Measurements from ENCODE around the gene INS.

The INS gene

DNA sequence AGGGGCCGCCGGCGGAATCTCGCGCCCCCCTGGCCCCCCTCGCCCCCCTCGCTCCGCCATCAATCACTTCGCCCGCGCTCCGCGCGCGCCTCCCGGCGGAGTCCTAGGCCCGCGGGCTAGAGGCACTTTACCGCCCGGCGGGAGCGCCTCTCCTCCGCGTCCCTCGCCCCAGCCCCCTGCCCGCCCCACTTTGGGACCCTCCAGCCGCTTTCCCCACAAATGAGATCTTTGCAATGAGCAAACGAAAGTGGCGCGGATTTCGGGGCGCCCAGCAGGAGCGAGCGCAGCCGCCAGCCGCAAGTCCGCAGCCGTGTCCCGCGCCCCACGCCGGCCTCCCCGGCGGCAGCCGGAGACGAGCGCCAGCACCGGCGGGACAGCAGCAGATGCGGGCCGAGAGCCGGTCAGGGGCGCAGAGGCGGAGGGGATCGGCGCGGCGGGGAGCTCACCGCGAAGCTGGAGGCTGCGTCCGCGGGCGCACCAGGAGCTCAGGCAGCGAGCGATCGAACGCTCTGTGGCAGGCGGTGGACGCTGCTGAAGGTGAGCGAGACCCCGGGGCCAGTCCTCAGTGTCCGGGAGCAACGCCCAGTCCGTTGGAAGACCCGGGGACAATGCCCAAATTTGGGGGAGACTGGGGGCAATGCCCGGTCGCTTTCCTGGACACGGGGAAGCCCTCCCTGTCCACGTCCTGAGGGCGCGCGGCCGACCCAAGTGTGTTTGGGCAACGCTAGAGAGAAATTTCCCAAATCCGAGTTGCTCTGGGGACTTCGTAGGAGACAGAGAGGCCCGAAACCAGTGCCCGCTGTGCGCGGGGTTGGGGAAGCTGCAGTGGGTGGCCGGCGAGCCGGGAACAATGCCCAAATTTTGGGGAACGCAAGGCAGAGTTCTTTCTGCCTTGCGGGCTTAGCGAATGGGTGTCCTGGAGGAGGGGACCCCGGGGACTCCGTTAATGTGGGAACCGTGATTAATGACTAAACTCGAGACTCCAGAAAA lies 20.3 kb downstream of the INS start:
- Mint-ChIP-seq H3K36me3 (ENCODE audit: low read depth) (no peaks in the 10 kb centered on the region), H3K4me1 (peaks cover 38% of the 10 kb centered on the region), H3K27ac (no peak overlapping the region), H3K4me3 (peak overlapping the region; percentile 17), H3K9me3 (no peaks in the 10 kb centered on the region), H3K27me3 (peaks cover 60% of the 10 kb centered on the region)
- no peak for DNase-seq
- no peak for ATAC-seq

DNA sequence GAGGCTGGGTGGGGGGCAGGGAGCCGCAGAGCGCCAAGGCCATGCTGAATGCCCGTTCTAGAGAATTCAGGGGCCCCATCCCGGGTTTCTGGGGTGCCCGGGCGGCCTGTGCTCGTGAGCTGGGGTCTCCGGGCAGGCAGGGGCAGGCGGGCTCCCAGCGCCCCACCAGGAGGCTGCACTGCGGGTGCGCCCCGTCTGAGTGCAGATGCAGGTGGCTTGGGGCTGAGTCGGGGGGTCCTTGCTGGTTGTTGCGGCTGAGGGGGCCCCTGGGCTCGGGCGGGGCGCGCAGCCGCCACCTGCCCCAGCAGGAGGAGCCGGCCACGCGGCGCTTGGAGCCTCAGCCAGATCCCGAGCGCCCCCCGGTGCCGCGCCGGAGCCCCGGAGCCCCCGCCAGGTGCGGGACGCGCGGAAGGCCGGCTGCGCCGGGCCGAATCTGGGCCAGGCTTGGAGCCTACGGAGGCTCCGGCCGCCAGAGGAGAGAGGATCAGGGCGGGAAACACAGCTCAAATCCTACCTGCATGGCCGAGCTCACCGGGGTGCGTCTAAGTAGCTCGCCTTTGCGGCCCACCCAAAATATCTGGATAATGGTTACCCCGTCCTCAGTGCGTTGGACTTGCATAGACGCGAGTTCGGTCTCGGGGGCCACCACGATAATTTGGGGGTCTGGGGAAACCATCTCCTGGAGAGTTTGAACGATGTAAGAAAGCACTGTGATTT lies 21.2 kb downstream of the INS start:
- H3K36me3 Mint-ChIP-seq (ENCODE audit: low read depth): no peaks in the 10 kb centered on the region
- no peak overlapping the region for H3K27ac Mint-ChIP-seq
- DNase-seq: no peak
- H3K4me3 Mint-ChIP-seq: no peak overlapping the region
- H3K9me3 Mint-ChIP-seq: no peaks in the 10 kb centered on the region
- H3K27me3 Mint-ChIP-seq: peaks cover 59% of the 10 kb centered on the region
- no peak for ATAC-seq
- H3K4me1 Mint-ChIP-seq: peaks cover 35% of the 10 kb centered on the region

DNA sequence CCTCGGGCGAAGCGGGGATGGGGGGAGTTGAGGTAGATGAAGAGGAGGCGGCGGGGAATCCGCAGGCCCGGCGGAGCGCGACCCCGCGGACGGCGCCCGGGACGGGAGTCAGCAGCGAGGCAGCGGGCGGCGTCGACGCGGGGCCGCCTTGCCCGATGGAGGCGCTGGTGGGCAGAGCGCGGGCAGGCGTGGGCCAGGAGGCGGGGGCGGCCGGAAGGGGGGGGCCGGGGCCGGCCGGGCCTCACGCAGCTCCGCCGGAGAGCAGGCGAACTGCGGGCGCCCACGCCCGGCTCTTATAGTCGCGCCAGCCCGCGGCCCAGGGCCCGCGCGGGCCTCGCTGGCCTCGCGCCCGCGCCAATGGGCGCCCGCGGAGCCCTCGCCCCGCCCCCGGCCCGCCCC lies 21.9 kb downstream of the INS start, which contains the start of gene IGF2:
IGF2 (minus strand) TSS at position 267 of the 399 bp plus-strand sequence. CDS start 3,866 bp downstream, outside the sequence.
- H3K9me3 Mint-ChIP-seq: no peaks in the 10 kb centered on the region
- peaks cover 58% of the 10 kb centered on the region for H3K27me3 Mint-ChIP-seq
- no peak within 1 kb of the TSS for H3K27ac Mint-ChIP-seq
- ATAC-seq: no peak
- peak within 1 kb of the TSS; percentile 34 for H3K4me3 Mint-ChIP-seq
- no peak for DNase-seq
- H3K4me1 Mint-ChIP-seq: peaks cover 30% of the 10 kb centered on the region
- no peaks in the 10 kb centered on the region for H3K36me3 Mint-ChIP-seq (ENCODE audit: low read depth)

DNA sequence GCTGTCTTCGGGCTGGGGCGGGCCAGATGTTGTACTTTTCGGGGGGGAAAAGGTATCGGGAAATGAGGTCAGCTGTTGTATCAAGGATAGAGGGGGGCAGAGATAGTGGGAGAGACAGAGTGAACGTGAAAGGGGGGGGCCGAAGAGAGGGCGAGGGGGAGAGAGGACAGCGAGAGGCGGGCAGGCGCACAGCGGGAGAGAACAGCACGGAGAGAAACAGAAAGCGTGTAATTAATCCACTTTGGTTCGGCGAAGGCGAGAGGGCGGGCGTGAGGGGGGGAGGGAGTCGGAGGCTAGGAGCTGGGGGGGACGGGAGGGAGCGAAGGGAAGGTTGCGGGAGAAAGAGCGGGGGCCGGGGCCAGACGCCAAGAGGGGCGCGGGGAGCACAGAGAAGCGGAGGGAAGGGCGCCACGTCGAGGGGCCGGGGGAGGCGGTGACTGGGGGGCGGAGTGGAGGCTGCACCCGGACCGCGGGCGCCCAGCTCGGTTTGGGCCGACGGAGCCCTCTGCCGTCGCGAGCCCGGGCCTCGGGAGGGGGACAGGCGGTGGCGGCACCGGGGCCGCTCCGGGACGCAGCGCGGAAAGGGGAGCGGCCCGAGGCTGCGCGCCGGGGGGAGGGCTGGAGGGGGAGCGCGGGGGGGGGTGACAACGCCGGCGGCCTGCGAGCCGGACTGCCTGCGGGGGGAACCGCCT lies 22.4 kb downstream of the INS start:
- Mint-ChIP-seq H3K4me3 (peak overlapping the region; percentile 34), H3K36me3 (ENCODE audit: low read depth) (no peaks in the 10 kb centered on the region), H3K9me3 (no peaks in the 10 kb centered on the region), H3K4me1 (peaks cover 29% of the 10 kb centered on the region), H3K27ac (no peak overlapping the region), H3K27me3 (peaks cover 62% of the 10 kb centered on the region)
- ATAC-seq: no peak
- DNase-seq: no peak

DNA sequence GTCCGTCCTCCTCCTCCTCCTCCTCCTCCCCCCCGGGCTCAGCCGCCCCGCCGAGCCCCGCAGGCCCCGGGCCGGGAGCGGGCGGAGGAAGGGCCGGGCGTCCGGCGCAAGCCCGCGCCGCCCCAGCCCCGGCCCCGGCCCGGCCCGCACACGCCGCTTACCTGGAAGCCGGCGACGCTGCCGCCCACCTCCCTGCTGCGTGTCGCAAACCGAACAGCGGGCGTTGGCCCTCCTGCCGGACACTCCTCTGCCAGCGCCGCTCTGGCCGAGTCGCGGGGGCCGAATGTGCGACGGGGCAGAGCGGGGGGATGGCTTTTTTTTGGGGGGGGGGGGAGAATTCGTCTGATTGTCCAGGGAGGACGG lies 23.0 kb downstream of the INS start:
- H3K27ac Mint-ChIP-seq: no peak overlapping the region
- H3K36me3 Mint-ChIP-seq (ENCODE audit: low read depth): no peaks in the 10 kb centered on the region
- peaks cover 23% of the 10 kb centered on the region for H3K4me1 Mint-ChIP-seq
- ATAC-seq: no peak
- H3K4me3 Mint-ChIP-seq: no peak overlapping the region
- DNase-seq: no peak
- H3K27me3 Mint-ChIP-seq: peaks cover 62% of the 10 kb centered on the region
- no peaks in the 10 kb centered on the region for H3K9me3 Mint-ChIP-seq

DNA sequence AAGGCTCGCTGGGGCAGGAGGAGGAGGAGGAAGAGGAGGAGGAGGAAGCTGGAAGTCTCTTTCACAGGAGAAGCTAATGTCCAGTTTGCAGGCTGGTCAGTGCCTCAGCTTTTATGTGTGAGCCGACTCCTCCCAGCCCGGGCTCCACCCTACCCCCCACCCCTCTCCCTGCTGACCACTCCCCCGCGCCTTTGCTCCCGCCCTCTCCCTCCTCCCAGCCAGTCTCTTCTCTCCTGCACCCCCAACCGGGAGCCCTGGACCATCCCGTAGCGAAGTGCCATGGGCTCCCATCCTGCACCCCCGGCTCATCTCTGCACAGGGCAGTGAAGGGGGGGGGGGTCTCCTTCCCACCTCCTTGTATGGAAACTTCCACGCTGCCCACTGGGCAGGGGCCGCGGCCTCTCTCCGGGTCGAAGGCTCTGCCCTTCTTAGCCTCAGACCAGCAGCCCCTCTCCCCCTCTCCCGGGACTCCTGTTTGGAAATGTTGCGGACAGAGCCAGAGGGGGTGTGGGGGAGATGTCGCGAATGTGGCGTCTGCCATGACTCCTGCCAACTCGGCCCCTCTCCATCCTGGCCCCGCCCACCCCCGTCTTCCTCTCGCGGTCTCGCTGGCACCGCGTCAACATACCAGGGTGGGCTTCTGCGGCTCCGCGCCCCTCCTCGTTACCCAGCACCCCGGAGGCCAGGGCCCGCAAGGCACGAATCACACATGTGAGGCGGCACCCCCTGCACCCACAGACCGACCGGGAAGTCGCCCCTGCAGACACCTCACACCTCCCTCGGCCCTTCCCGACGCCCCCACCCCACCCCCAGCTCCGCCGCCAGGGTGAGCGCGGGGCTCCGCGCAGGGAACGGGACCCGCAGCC lies 23.6 kb downstream of the INS start:
- no peaks in the 10 kb centered on the region for H3K36me3 Mint-ChIP-seq (ENCODE audit: low read depth)
- H3K27me3 Mint-ChIP-seq: peaks cover 60% of the 10 kb centered on the region
- no peaks in the 10 kb centered on the region for H3K9me3 Mint-ChIP-seq
- H3K27ac Mint-ChIP-seq: no peak overlapping the region
- peaks cover 17% of the 10 kb centered on the region for H3K4me1 Mint-ChIP-seq
- ATAC-seq (no peak), DNase-seq (no peak)
- H3K4me3 Mint-ChIP-seq: no peak overlapping the region

DNA sequence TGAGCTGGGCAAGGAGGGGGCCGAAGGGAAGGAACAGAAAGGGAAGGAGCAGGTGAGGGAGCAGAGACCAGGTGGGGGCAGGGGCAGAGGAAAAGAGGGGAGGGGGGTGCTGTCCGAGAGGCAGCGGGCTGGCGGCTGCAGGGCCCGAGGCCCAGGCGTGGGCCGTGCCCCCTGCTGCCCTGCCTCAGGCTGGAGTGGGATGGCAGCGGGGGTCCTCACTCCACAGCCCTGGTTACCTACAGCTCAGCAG lies 24.1 kb downstream of the INS start:
- no peaks in the 10 kb centered on the region for H3K9me3 Mint-ChIP-seq
- H3K4me1 Mint-ChIP-seq: peaks cover 12% of the 10 kb centered on the region
- H3K4me3 Mint-ChIP-seq: no peak overlapping the region
- ATAC-seq (no peak), DNase-seq (no peak)
- no peaks in the 10 kb centered on the region for H3K36me3 Mint-ChIP-seq (ENCODE audit: low read depth)
- peaks cover 60% of the 10 kb centered on the region for H3K27me3 Mint-ChIP-seq
- H3K27ac Mint-ChIP-seq: no peak overlapping the region

DNA sequence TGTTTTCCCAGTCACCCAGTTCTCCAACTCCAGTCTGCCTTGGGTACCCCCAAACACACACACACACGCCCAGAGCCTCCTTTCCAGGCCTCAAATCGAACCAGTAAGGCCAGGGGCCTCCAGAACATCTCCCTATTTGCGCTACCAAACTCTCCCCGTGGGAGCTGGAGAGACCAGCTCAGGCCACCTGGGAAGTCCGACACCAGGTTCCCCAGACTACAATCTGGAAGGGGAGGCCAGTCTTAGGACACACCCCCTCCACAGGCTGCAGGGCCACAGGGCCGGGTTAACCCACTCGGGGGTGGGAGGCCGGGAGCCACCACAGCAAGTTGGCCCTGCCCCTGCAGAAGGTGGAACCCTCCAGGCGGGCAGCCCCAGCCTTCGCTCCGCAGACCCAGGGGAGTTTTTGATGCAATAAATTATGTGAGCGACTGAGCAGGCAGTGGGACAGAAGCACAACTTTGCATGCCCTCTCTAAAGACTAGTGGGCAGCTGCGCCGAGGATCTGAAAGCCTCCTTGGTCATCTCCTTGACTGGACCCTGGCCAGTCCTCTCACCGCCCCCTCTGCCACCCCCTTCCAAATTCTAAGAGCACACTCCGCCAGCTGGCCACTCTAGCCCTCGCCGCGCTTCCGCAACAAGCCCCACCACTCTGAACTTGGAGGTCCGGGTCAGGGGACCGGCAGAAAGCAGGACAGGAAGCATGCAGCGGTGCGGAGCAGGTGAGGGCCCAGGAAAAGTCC lies 24.6 kb downstream of the INS start:
- no peaks in the 10 kb centered on the region for H3K9me3 Mint-ChIP-seq

DNA sequence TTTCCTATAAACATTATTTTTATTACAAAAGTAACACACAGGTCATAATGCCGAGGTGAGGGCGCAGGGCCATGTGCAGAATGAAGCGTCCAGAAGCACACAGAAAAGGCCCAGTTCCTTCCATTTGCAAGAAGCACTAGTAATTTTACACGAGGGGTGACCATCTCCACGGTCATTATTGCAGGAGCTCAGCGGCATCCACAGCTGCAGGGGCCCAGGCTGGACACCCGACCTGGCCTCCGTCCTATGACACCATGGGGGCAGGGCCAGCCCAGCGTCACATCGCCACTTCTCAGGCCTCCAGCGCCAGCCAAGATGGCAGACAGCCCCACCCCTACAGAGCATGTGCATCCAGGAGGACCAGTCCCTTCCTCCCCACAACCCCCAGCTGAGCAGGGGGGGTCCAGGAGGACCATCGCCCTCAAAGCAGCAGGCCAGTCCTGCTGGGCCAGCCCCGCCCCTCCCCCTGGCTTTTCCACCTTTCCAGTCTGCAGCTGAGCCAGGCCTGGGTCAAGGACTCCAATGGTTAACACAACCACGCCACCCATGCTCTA lies 25.3 kb downstream of the INS start:
- Mint-ChIP-seq H3K4me3 (no peak overlapping the region), H3K36me3 (ENCODE audit: low read depth) (no peaks in the 10 kb centered on the region), H3K9me3 (no peaks in the 10 kb centered on the region), H3K4me1 (peaks cover 5% of the 10 kb centered on the region), H3K27ac (no peak overlapping the region), H3K27me3 (peaks cover 62% of the 10 kb centered on the region)
- ATAC-seq (no peak), DNase-seq (no peak)

More for the DNA sequence above, 24.6 kb downstream of the INS start:
- H3K27ac Mint-ChIP-seq: no peak overlapping the region
- peaks cover 61% of the 10 kb centered on the region for H3K27me3 Mint-ChIP-seq
- H3K4me3 Mint-ChIP-seq: no peak overlapping the region
- no peak for DNase-seq
- H3K4me1 Mint-ChIP-seq: peaks cover 9% of the 10 kb centered on the region
- H3K36me3 Mint-ChIP-seq (ENCODE audit: low read depth): no peaks in the 10 kb centered on the region
- ATAC-seq: no peak

DNA sequence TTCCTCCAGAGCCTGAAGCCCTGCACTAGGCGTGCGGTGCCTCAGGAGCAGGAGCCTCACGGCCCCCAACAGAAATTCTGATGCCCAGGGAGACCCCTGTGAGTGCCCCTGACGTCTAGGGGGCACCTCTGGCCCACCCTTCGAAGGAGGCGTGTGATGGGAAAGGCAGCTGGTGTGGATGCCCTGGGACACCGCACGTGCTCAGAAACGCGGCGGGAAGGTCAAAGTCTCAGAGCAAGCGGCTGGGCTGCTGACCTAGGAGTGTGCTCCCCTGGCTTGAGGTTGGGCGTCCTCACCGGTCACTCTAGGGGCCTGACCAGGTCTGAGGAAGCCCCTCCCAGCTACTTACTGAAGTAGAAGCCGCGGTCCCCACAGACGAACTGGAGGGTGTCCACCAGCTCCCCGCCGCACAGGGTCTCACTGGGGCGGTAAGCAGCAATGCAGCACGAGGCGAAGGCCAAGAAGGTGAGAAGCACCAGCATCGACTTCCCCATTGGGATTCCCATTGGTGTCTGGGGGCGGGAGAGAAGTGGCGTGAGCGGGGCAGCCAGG lies 25.9 kb downstream of the INS start:
- peaks cover 63% of the 10 kb centered on the region for H3K27me3 Mint-ChIP-seq
- DNase-seq (no peak), ATAC-seq (no peak)
- H3K9me3 Mint-ChIP-seq: no peaks in the 10 kb centered on the region
- H3K36me3 Mint-ChIP-seq (ENCODE audit: low read depth): no peaks in the 10 kb centered on the region
- no peak overlapping the region for H3K4me3 Mint-ChIP-seq
- H3K4me1 Mint-ChIP-seq: peaks cover 5% of the 10 kb centered on the region
- no peak overlapping the region for H3K27ac Mint-ChIP-seq

DNA sequence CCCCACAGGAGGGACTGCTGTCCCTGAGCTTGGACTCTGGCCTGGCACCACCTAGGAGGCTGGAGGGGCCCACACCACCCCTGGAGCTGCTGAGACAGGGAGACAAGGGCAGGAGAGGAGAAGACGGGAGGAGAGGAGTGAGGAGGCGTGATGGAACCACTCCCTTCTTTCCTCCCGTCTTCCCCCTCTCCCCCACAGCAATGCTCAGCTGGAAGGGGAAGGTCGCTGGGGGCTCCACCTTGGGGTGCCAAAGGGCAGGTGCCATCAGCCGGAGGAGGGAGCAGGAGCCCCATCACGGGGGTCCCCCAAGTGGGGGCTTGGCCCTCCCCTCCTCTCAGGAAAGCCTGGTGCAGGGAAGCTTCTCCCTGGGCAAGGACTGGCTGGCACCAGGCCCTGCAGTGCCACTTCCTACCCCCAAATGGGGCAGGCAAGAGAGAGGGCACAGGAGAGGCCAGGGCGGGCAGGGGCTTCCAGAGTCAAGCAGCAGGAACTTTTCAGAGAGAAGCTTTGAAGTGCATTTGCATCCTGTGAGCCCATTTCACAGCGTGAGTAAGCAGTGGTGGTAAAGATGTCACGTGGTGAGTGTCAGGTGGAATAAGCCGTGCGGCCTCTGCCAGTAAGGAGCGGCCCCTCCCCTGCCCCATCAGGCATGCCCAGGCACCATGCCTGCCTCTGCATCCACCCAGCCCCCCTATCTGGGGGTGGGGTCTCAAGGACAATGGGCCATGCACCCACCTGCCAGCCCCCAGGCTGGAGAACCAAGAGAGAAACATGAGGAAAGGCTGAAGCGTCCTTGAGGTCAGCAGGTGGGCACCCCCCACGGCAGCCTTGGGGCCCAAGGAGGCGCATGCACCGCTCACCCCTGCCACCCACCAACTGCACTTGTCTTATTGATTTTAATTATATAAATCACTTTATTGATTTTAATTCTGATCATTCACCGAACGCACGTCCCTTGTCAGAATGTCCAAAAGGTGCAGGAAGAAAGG lies 26.7 kb downstream of the INS start:
- Mint-ChIP-seq H3K9me3 (no peaks in the 10 kb centered on the region), H3K4me1 (peaks cover 5% of the 10 kb centered on the region), H3K36me3 (ENCODE audit: low read depth) (no peaks in the 10 kb centered on the region), H3K27ac (no peak overlapping the region), H3K4me3 (no peak overlapping the region), H3K27me3 (peaks cover 61% of the 10 kb centered on the region)
- ATAC-seq: no peak
- no peak for DNase-seq

DNA sequence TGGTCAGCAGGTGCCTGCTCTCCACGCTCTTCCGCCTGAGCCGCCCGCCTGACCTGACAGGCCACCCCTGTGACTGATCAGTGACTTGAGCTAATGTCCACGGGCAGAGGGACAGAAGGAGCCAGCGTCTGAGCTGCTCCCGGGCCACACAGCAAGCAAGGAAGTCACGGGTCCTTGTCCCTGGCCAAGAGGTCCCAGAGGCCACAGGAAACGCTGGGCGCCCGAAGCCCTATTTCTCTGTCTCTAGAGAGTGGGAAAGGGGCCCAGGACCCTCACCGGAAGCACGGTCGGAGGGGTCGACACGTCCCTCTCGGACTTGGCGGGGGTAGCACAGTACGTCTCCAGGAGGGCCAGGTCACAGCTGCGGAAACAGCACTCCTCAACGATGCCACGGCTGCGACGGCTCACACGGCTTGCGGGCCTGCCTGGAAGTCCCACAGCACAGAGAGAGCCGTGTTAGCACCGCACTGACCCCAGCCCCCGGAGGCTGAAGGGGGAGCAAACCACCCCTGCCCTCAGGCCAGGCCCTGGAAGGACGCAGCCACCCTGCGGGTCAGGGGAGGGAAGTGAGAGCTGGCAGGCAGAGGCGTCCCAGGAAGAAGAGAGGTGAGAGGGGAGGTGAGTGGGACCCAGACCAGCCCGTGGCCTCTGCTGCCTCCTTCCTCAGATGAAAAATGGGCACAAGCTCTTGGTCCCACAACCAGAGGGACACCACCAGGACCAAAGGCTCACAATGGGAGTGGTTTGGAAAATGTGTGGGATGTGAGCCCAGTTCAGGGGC lies 27.6 kb downstream of the INS start:
- DNase-seq (no peak), ATAC-seq (no peak)
- H3K27me3 Mint-ChIP-seq: peaks cover 65% of the 10 kb centered on the region
- no peak overlapping the region for H3K27ac Mint-ChIP-seq
- peaks cover 5% of the 10 kb centered on the region for H3K4me1 Mint-ChIP-seq
- no peak overlapping the region for H3K4me3 Mint-ChIP-seq
- no peaks in the 10 kb centered on the region for H3K9me3 Mint-ChIP-seq
- H3K36me3 Mint-ChIP-seq (ENCODE audit: low read depth): no peaks in the 10 kb centered on the region
